Activated naive CD8-positive, alpha-beta T cell treated with anti-CD3 and anti-CD28 coated beads, Interleukin-2, amount 50 U/mL, for 16 hours (primary cell): ENCODE results near the gene NKD1.
"Not testable (repeated sequence)": the region's sequence is repeated elsewhere in the genome, so short reads cannot be mapped to it uniquely, and the experiment has no call there.

Source experiments
- DNase-seq: peaks from one replicate; pipeline ENCODE4 v3.0.0-alpha.2; 2020; ENCODE audit warnings: low read depth, low spot score

Gene NKD1

GRCh38 chr16:50519602-50520001, 28.6 kb upstream of the NKD1 start:
- DNase-seq = no peak

GRCh38 chr16:50520451-50521245, 27.5 kb upstream of the NKD1 start:
- no peak for DNase-seq

GRCh38 chr16:50521246-50521900, 26.8 kb upstream of the NKD1 start:
- no peak for DNase-seq

GRCh38 chr16:50522324-50522723, 25.9 kb upstream of the NKD1 start:
- no peak for DNase-seq

- DNase-seq = no peak
These were observed 24.5 kb upstream of the NKD1 start for GRCh38 chr16:50523710-50524109.

- DNase-seq = no peak
These were observed 22.9 kb upstream of the NKD1 start for GRCh38 chr16:50525262-50525661.

- no peak for DNase-seq
These were observed 22.5 kb upstream of the NKD1 start for GRCh38 chr16:50525716-50526115.

- no peak for DNase-seq
These were observed 21.9 kb upstream of the NKD1 start for GRCh38 chr16:50526249-50526648.

GRCh38 chr16:50526796-50527195, 21.4 kb upstream of the NKD1 start:
- no peak for DNase-seq

GRCh38 chr16:50528820-50529219, 19.4 kb upstream of the NKD1 start:
- no peak for DNase-seq

- DNase-seq = no peak
These were observed 18.9 kb upstream of the NKD1 start for GRCh38 chr16:50529334-50529733.

- no peak for DNase-seq
These were observed 17.6 kb upstream of the NKD1 start for GRCh38 chr16:50530277-50531236.

GRCh38 chr16:50531359-50531758, 16.8 kb upstream of the NKD1 start:
- DNase-seq = no peak

GRCh38 chr16:50531901-50532300, 16.3 kb upstream of the NKD1 start:
- DNase-seq = no peak

GRCh38 chr16:50532576-50532975, 15.6 kb upstream of the NKD1 start:
- no peak for DNase-seq

GRCh38 chr16:50533317-50533716, 14.9 kb upstream of the NKD1 start:
- no peak for DNase-seq

GRCh38 chr16:50534091-50534490, 14.1 kb upstream of the NKD1 start:
- no peak for DNase-seq

- no peak for DNase-seq
These were observed 13.6 kb upstream of the NKD1 start for GRCh38 chr16:50534556-50534955.

GRCh38 chr16:50534958-50535357, 13.2 kb upstream of the NKD1 start:
- no peak for DNase-seq

GRCh38 chr16:50535506-50536257, 12.5 kb upstream of the NKD1 start:
- no peak for DNase-seq

GRCh38 chr16:50536258-50536645, 11.9 kb upstream of the NKD1 start:
- not testable (repeated sequence) for DNase-seq
